Renal cortex interstitium (tissue), 11 donors: ENCODE results near the gene GMDS. TPM values are rescaled to one million over a fixed set of nuclear protein-coding genes. Genes with fewer than 3 reads are reported as not detected.
A peak's percentile ranks its signal among the peaks of the same experiment; 100 is the strongest.

ENCODE experiments used
- DNase-seq, 11 donors: peaks; one replicate each; pipeline ENCODE4 v3.0.0-alpha.2; 2013; ENCODE audit warnings: low read depth in 9 of 11, low spot score in 4 of 11; ENCODE audit errors: extremely low read depth in 1 of 11
- polyA plus RNA-seq, 3 donors: library from polyadenylated mRNA; unstranded; fragments of 120-200 nt; gene quantifications; one replicate each; pipeline ENCODE4 v1.2.1, GENCODE V29; 2013; ENCODE audit not compliant: insufficient read length in 3 of 3

Gene GMDS
- polyA plus RNA-seq, 3 donors: 62.2 to 72.8 (median 67.5) TPM

- DNase-seq: no peak
These were observed 86.7 kb downstream of the GMDS start for GRCh38 chr6:2158596-2159271.

DNA sequence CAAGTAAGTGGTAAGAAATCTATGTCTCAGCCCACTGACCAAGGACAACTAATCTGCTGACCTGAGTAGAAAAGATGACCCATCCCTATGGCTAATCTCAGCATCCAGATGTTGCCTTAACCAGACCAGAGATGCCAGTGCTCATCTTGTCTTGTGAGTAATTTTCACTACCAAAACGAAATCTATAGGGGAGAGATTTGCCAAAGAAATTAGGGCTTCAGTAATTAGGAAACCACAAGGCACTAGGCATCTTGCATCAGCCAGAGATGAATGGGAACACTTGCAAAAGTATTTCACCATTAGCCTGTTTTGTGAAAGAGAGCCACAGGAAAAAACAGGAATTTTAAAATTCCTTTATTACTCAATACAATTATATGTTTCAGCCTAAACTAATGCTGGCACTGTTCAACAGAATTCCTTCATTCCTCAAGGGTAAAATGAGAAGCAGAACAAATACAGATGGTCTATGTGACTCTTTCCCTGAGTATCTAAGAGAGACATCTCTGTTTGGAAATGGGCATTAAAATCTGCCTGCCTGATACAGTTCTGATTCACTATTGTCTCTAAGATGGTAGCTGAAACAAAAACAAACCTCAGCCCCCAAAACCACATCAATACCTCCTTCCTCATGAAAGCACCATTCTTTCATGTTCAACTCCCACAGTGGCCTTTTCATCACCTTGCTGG lies 87.8 kb downstream of the GMDS start:
- DNase-seq: no peak

GRCh38 chr6:2155206-2155605 lies 90.2 kb downstream of the GMDS start:
- no peak for DNase-seq

DNA sequence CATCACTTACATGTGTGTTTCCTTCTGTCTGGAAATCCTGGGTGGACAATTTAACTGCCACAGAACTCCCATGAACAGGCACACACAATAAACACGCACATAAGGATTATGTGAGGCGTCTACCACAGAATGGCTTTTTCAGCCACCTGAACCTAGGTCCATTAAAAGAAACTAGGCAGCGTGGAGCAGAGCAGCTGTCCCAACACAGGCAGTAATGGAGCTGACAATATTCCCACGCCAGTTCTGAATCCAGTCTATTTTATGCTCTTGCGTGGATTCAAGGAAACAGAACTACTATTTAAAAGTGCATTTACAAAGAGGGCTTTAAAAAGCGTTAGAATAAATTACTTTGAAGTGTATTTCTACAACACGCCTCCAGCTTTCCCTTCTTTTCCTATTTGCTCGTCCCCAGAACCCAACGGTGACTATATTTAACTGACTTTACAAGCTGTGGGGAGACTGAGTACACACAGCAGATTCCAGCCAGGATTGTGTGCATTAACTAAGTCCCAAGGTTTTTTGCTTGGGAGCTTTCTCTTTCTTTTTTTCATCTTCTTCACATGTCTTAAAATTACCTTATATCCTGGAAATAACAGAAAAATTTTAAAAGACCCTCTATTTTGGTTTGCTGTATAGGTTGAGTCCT lies 95.9 kb downstream of the GMDS start:
- no peak for DNase-seq

DNA sequence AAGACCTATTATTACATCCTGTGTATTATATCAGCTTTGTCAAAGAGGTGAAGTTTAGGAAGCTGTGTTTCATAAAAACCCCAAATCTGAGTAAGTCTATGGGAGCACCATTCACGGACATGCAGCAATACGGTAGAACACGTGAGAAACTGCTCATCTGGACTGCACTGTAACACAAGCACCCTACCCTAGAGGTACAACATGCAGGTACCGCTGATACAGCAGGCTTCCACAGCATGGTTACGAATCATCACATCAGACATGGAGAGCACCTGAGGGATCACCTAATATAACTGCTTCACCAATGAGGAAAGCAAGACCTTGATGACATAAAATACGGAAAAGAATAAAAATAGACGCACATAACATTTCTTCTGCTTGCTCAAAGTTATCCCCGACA lies 96.7 kb downstream of the GMDS start:
- DNase-seq: no peak

GRCh38 chr6:2147766-2148448 lies 97.5 kb downstream of the GMDS start:
- no peak for DNase-seq

- DNase-seq: no peak
These were observed 98.1 kb downstream of the GMDS start for GRCh38 chr6:2147261-2147660.

GRCh38 chr6:2144210-2144609 lies 101.2 kb downstream of the GMDS start:
- DNase-seq: no peak

- no peak for DNase-seq
These were observed 103.6 kb downstream of the GMDS start for GRCh38 chr6:2141644-2142290.

GRCh38 chr6:2140438-2141128 lies 104.8 kb downstream of the GMDS start:
- DNase-seq: no peak

GRCh38 chr6:2135401-2135800 lies 110.0 kb downstream of the GMDS start:
- DNase-seq: no peak

DNA sequence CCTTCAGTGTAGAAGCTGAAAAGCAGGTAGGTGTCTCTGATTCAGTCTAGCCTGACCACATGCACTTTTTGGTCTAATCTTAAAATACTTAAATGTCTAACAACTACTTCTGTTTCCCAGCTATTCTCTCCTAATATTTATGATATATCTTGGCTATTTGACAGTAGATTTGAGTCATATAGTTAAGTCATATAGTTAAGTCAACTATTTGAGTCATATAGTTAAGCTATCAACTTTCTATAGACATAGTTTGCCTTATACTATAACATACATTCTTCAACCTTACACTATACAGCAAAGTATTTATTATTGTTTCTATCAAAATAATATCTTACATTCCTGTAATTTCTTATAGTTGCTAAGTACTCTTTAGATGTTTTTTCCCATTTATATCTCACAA lies 110.9 kb downstream of the GMDS start:
- no peak for DNase-seq

GRCh38 chr6:2133716-2134310 lies 111.6 kb downstream of the GMDS start:
- DNase-seq: no peak

GRCh38 chr6:2132916-2133315 lies 112.5 kb downstream of the GMDS start:
- DNase-seq: no peak

DNA sequence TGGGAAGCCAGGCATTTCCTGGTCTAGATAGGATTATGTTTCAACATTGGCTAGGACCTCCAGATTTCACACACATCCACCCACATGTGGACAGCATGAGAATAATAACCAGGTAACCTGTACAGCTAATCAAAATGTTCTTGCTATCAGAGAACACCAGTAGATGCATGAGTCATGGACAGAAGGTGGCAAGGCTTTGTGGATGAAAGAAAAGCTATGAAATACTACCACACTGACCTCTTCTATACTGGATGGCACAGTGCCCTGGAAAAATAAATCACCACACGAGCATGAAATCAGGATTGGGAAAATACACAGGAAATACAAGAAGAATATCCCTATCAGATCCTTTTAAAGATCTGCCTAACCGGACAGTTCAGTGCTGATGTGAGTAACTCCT lies 113.0 kb downstream of the GMDS start:
- no peak for DNase-seq

- DNase-seq: peak in 7 of 11 donors; percentile 33 to 67 (median 41)
These were observed 116.2 kb downstream of the GMDS start for GRCh38 chr6:2129182-2129621.

DNA sequence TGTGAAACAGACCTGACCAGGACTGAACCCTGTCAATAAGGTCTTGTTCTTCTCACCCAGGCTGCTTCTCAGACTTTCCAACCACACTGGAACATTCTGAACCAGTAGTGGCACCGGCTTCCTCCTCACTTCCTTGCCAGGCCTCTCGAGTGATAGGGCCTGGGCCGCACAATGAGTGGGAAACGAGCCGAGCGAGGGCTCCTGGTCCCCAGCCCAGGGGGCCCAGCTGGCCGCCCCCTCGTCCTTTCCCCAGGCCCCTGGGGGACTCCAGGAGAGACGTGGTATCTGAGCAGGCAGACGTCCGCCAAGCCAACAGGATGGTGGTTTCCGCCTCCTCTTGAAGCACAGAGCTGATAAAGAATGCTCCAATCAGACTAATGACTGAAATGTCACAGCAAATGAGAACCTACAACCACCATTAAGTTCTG lies 117.9 kb downstream of the GMDS start:
- DNase-seq: no peak

DNA sequence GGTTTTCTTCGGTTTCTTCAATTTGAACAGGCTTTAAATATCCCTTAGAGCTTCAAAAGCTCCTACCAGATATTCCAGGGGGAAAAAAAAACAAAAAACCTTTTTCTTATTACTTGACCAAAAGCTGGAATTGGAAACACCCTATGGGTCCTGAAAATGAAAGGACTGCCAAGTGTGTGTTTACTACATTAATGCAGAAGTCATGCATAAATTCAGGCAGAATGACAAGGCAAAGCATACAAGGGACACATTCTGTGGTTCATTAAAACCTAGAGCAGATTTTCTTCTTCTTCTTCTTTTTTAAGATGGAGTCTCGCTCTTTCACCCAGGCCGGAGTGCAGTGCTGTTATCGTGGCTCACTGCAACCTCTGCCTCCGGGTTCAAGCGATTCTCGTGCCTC lies 119.1 kb downstream of the GMDS start:
- no peak for DNase-seq
